Measurements from ENCODE around the gene PXYLP1. TPM values are rescaled to one million over a fixed set of nuclear protein-coding genes. Genes with fewer than 3 reads are reported as not detected.

PXYLP1 gene
- total and polyA plus RNA-seq, 2 of the 8 experiments (the other 6 are each of a cell fraction or from before 2014, with no cell fraction given) = 19.4 to 20.6 TPM

DNA sequence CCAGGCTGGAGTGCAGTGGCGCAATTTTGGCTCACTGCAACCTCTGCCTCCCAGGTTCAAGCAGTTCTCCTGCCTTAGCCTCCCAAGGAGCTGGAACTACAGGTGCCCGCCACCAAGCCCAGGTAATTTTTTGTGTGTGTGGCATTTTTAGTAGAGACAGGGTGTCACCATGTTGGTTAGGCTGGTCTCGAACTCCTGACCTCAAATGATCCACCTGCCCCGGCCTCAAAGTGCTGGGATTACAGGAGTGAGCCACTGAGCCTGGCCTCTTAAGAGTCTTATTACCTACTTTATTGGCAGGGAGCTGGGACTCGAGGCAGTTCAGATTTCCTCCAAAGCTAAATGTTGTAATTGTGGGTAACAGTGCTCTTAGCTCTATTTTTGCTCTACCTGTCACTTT is 16.4 kb downstream of the PXYLP1 start (continued):
- TF ChIP-seq KDM4A (IDR thresholded peaks at IDR 0.05; ENCODE audit: low read depth, low read length, severe bottlenecking) = no peak
- TF ChIP-seq CHD2 (IDR thresholded peaks at IDR 0.05; ENCODE audit: low read length) = no peak
- no peak for TF ChIP-seq FOSL1 (IDR thresholded peaks at IDR 0.05; ENCODE audit: insufficient read depth, low read depth, low read length)
- TF ChIP-seq SP2 (IDR thresholded peaks at IDR 0.05; ENCODE audit: low read length) = no peak
- TF ChIP-seq TEAD4 (IDR thresholded peaks at IDR 0.05; ENCODE audit: low read depth, low read length) = no peak
